WTC11 (cell line): Measurements from ENCODE around the gene PINK1. TPM values are rescaled to one million over a fixed set of nuclear protein-coding genes. Genes with fewer than 3 reads are reported as not detected.

ENCODE experiments used
- ATAC-seq: fragments of 200-7000 bp; cut with Tn5 transposase; 2 replicates; pipeline ENCODE4 v1.10.0; 2021; ENCODE audit warnings: mild to moderate bottlenecking, moderate library complexity
- CTCF ChIA-PET: fragments of 300-600 bp; sonication (Branson Sonifier 250); formaldehyde crosslinking; loops from one replicate; lab custom pipeline; 2021; ENCODE audit warnings: antibody characterized with exemption; lab: Charles Lee
- POLR2A ChIA-PET: fragments of 350-600 bp; sonication (Branson Sonifier 250); formaldehyde crosslinking; loops from one replicate; lab custom pipeline; 2021; ENCODE audit warnings: antibody characterized with exemption; lab: Charles Lee
- DNase-seq: peaks from one replicate; pipeline ENCODE4 v3.0.0; 2021; ENCODE audit warnings: low spot score
- H3K27ac Mint-ChIP-seq: 2 replicates; pipeline ENCODE4 v1.8.0; 2021; ENCODE audit warnings: mixed read lengths
- H3K27me3 Mint-ChIP-seq: 2 replicates; pipeline ENCODE4 v1.8.0; 2021; ENCODE audit warnings: low read depth, mild to moderate bottlenecking, moderate library complexity, mixed read lengths
- H3K36me3 Mint-ChIP-seq: 2 replicates; pipeline ENCODE4 v1.8.0; 2021; ENCODE audit warnings: mixed read lengths
- H3K4me1 Mint-ChIP-seq: 2 replicates; pipeline ENCODE4 v1.8.0; 2022; ENCODE audit warnings: mixed read lengths
- H3K4me3 Mint-ChIP-seq: 2 replicates; pipeline ENCODE4 v1.8.0; 2021; ENCODE audit warnings: mild to moderate bottlenecking, moderate library complexity, mixed read lengths
- H3K9me3 Mint-ChIP-seq: 2 replicates; pipeline ENCODE4 v1.8.0; 2021; ENCODE audit warnings: mixed read lengths
- CREB1 ChIP-seq: sonication (generic); formaldehyde crosslinking; IDR thresholded peaks from 2 replicates; pipeline ENCODE4 v1.8.0; 2023; ENCODE audit warnings: mild to moderate bottlenecking, missing genetic modification reagents
- ETV6 ChIP-seq: sonication (generic); formaldehyde crosslinking; IDR thresholded peaks from 2 replicates; pipeline ENCODE4 v1.8.1; 2022; ENCODE audit warnings: mild to moderate bottlenecking, missing genetic modification reagents
- FOXK1 ChIP-seq: sonication (generic); formaldehyde crosslinking; IDR thresholded peaks from 2 replicates; pipeline ENCODE4 v1.8.0; 2022; ENCODE audit warnings: mild to moderate bottlenecking, moderate library complexity, missing genetic modification reagents
- GTF2I ChIP-seq: fragments of 250-450 bp; sonication (Bioruptor Pico); conservative IDR thresholded peaks from 2 replicates; pipeline ENCODE4 v1.4.0; 2021; ENCODE audit warnings: mild to moderate bottlenecking
- IRF2 ChIP-seq: sonication (generic); formaldehyde crosslinking; IDR thresholded peaks from 2 replicates; pipeline ENCODE4 v1.8.0; 2022; ENCODE audit warnings: low read depth, missing genetic modification reagents, borderline replicate concordance
- JAZF1 ChIP-seq: fragments of 250-450 bp; sonication (Bioruptor Pico); IDR thresholded peaks from 2 replicates; pipeline ENCODE4 v1.9.0; 2021; ENCODE audit warnings: moderate library complexity, mild to moderate bottlenecking, inconsistent platforms
- NFE2L1 ChIP-seq: sonication (generic); formaldehyde crosslinking; IDR thresholded peaks from 2 replicates; pipeline ENCODE4 v1.8.1; 2023; ENCODE audit warnings: missing genetic modification reagents
- NR3C1 ChIP-seq: sonication (generic); formaldehyde crosslinking; conservative IDR thresholded peaks from 2 replicates; pipeline ENCODE4 v1.8.1; 2023; ENCODE audit warnings: low read depth, mild to moderate bottlenecking, missing genetic modification reagents
- SOX15 ChIP-seq: fragments of 250-450 bp; sonication (Bioruptor Pico); IDR thresholded peaks from 2 replicates; pipeline ENCODE4 v1.9.0; 2021; ENCODE audit warnings: mild to moderate bottlenecking
- TEAD4 ChIP-seq: sonication (generic); formaldehyde crosslinking; IDR thresholded peaks from 2 replicates; pipeline ENCODE4 v1.8.0; 2022; ENCODE audit warnings: mild to moderate bottlenecking, missing genetic modification reagents
- ZBTB21 ChIP-seq: sonication (generic); formaldehyde crosslinking; IDR thresholded peaks from 2 replicates; pipeline ENCODE4 v1.8.1; 2023; ENCODE audit warnings: mild to moderate bottlenecking, missing genetic modification reagents, borderline replicate concordance
- ZNF232 ChIP-seq: sonication (generic); formaldehyde crosslinking; IDR thresholded peaks from 2 replicates; pipeline ENCODE4 v1.8.0; 2022; ENCODE audit warnings: mild to moderate bottlenecking, missing genetic modification reagents
- ZNF317 ChIP-seq: sonication (generic); formaldehyde crosslinking; IDR thresholded peaks from 2 replicates; pipeline ENCODE4 v1.8.1; 2023; ENCODE audit warnings: low read depth, mild to moderate bottlenecking, moderate library complexity, missing genetic modification reagents, borderline replicate concordance
- ZNF423 ChIP-seq: fragments of 250-450 bp; sonication (Bioruptor Pico); IDR thresholded peaks from 2 replicates; pipeline ENCODE4 v2.1.2; 2022; ENCODE audit warnings: mild to moderate bottlenecking, moderate library complexity
- ZNF671 ChIP-seq: fragments of 250-450 bp; sonication (Bioruptor Pico); IDR thresholded peaks from 2 replicates; pipeline ENCODE4 v1.8.0; 2021; ENCODE audit warnings: mild to moderate bottlenecking
- total RNA-seq: library from RNA; stranded (reverse); gene quantifications from 3 replicates; pipeline ENCODE4 v1.2.3, GENCODE V29; 2021
- TF ChIP-seq, protein P1 (sequence below): fragments of 250-450 bp; sonication (Bioruptor Pico); IDR thresholded peaks from 2 replicates; pipeline ENCODE4 v1.9.0; 2021; ENCODE audit warnings: moderate library complexity, mild to moderate bottlenecking, inconsistent platforms, borderline replicate concordance
- TF ChIP-seq, protein P2 (sequence below): sonication (generic); formaldehyde crosslinking; IDR thresholded peaks from 2 replicates; pipeline ENCODE4 v1.8.1; 2023; ENCODE audit warnings: mild to moderate bottlenecking, missing genetic modification reagents
- TF ChIP-seq, protein P3 (sequence below): fragments of 200-600 bp; IDR thresholded peaks from 2 replicates; pipeline ENCODE4 v1.8.0; 2022; ENCODE audit warnings: antibody characterized with exemption
- TF ChIP-seq, protein P4 (sequence below): sonication (generic); formaldehyde crosslinking; IDR thresholded peaks from 2 replicates; pipeline ENCODE4 v1.8.0; 2023; ENCODE audit warnings: missing genetic modification reagents
- TF ChIP-seq, protein P5 (sequence below): sonication (generic); formaldehyde crosslinking; IDR thresholded peaks from 2 replicates; pipeline ENCODE4 v1.8.1; 2022; ENCODE audit warnings: low read depth, mild to moderate bottlenecking, moderate library complexity, missing genetic modification reagents, borderline replicate concordance
- TF ChIP-seq, protein P6 (sequence below): sonication (generic); formaldehyde crosslinking; IDR thresholded peaks from 2 replicates; pipeline ENCODE4 v1.8.1; 2022; ENCODE audit warnings: low read depth, missing genetic modification reagents, borderline replicate concordance
- TF ChIP-seq, protein P7 (sequence below): fragments of 250-450 bp; sonication (Bioruptor Pico); IDR thresholded peaks from 2 replicates; pipeline ENCODE4 v1.9.0; 2021; ENCODE audit warnings: mild to moderate bottlenecking, borderline replicate concordance
- TF ChIP-seq, protein P8 (sequence below): sonication (generic); formaldehyde crosslinking; IDR thresholded peaks from 2 replicates; pipeline ENCODE4 v1.8.1; 2022; ENCODE audit warnings: missing genetic modification reagents, borderline replicate concordance

The PINK1 gene
- total RNA-seq, 1 experiment from 2014 or later, result 47.7 TPM

DNA sequence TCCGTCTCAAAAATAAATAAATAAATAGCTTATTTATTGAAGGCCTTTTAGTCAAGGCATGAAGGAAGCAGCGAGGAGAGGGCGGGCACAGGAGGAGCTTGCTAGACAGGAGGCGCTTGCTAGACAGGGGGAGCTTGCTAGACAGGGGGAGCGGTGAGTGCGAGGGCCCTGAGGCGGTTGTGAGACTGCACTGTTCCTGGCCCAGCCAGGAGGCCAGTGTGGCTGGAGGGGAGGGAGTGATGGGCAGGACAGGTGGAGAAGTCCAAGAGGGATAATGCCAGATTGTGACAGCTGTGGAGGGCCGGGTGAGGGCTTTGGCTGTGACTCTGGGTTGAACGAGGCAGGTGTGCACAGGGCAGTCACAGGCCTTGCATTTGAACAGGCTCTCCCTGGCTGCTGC, 66.3 kb downstream of the PINK1 start (continued):
- TF ChIP-seq, protein P1, sequence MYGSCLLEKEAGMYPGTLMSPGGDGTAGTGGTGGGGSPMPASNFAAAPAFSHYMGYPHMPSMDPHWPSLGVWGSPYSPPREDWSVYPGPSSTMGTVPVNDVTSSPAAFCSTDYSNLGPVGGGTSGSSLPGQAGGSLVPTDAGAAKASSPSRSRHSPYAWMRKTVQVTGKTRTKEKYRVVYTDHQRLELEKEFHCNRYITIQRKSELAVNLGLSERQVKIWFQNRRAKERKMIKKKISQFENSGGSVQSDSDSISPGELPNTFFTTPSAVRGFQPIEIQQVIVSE (CRISPR knock-in tag), result no peak
- TF ChIP-seq, protein P2, sequence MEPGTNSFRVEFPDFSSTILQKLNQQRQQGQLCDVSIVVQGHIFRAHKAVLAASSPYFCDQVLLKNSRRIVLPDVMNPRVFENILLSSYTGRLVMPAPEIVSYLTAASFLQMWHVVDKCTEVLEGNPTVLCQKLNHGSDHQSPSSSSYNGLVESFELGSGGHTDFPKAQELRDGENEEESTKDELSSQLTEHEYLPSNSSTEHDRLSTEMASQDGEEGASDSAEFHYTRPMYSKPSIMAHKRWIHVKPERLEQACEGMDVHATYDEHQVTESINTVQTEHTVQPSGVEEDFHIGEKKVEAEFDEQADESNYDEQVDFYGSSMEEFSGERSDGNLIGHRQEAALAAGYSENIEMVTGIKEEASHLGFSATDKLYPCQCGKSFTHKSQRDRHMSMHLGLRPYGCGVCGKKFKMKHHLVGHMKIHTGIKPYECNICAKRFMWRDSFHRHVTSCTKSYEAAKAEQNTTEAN (CRISPR knock-in tag), result no peak
- TF ChIP-seq, protein P3, sequence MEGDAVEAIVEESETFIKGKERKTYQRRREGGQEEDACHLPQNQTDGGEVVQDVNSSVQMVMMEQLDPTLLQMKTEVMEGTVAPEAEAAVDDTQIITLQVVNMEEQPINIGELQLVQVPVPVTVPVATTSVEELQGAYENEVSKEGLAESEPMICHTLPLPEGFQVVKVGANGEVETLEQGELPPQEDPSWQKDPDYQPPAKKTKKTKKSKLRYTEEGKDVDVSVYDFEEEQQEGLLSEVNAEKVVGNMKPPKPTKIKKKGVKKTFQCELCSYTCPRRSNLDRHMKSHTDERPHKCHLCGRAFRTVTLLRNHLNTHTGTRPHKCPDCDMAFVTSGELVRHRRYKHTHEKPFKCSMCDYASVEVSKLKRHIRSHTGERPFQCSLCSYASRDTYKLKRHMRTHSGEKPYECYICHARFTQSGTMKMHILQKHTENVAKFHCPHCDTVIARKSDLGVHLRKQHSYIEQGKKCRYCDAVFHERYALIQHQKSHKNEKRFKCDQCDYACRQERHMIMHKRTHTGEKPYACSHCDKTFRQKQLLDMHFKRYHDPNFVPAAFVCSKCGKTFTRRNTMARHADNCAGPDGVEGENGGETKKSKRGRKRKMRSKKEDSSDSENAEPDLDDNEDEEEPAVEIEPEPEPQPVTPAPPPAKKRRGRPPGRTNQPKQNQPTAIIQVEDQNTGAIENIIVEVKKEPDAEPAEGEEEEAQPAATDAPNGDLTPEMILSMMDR, result no peak
- TF ChIP-seq ZBTB21 (CRISPR knock-in tag) (no peak), GTF2I (CRISPR knock-in tag) (no peak), SOX15 (CRISPR knock-in tag) (no peak), CREB1 (CRISPR knock-in tag) (no peak), TEAD4 (CRISPR knock-in tag) (no peak), FOXK1 (no peak), ZNF423 (CRISPR knock-in tag) (no peak), NFE2L1 (CRISPR knock-in tag) (no peak)
- TF ChIP-seq, all 79 proteins: peak for 0

DNA sequence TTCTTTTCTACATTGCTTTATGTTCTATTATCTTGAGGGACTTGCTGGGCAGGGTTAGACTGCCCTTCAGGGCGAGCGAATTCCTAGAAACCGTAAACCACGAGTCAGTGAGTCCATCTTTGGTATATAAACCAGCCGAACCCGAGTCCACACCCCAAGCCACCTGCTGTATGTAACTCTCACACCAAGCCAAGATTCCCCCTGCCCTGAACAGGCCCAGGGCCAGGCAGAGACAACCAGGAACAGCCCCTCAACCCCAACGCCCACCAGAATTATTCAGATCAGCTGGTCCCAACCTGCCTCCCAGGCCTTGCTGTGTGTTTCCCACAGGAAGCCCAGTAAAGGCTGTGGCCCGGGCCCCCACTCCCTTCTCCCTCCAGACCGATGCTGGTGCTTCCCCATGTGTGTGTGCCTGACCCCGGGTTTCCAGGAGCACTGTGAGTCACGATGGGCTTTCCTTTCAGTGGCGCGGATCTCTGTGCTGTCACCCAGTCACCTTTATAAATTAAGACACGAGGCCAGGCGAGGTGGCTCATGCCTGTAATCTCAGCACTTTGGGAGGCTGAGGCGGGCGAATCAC, 67.5 kb downstream of the PINK1 start:
- POLR2A ChIA-PET, result no interaction called here
- TF ChIP-seq FOXK1, result no peak
- no peak for TF ChIP-seq IRF2
- TF ChIP-seq, protein P4, sequence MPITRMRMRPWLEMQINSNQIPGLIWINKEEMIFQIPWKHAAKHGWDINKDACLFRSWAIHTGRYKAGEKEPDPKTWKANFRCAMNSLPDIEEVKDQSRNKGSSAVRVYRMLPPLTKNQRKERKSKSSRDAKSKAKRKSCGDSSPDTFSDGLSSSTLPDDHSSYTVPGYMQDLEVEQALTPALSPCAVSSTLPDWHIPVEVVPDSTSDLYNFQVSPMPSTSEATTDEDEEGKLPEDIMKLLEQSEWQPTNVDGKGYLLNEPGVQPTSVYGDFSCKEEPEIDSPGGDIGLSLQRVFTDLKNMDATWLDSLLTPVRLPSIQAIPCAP (CRISPR knock-in tag), result no peak
- no peak for TF ChIP-seq ZNF317
- TF ChIP-seq, protein P5, sequence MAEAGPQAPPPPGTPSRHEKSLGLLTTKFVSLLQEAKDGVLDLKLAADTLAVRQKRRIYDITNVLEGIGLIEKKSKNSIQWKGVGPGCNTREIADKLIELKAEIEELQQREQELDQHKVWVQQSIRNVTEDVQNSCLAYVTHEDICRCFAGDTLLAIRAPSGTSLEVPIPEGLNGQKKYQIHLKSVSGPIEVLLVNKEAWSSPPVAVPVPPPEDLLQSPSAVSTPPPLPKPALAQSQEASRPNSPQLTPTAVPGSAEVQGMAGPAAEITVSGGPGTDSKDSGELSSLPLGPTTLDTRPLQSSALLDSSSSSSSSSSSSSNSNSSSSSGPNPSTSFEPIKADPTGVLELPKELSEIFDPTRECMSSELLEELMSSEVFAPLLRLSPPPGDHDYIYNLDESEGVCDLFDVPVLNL (CRISPR knock-in tag), result no peak
- no peak for TF ChIP-seq NR3C1 (CRISPR knock-in tag)
- TF ChIP-seq JAZF1 (CRISPR knock-in tag), result no peak
- no peak for TF ChIP-seq NFE2L1 (CRISPR knock-in tag)
- TF ChIP-seq ZNF232 (CRISPR knock-in tag), result no peak
- TF ChIP-seq, protein P6, sequence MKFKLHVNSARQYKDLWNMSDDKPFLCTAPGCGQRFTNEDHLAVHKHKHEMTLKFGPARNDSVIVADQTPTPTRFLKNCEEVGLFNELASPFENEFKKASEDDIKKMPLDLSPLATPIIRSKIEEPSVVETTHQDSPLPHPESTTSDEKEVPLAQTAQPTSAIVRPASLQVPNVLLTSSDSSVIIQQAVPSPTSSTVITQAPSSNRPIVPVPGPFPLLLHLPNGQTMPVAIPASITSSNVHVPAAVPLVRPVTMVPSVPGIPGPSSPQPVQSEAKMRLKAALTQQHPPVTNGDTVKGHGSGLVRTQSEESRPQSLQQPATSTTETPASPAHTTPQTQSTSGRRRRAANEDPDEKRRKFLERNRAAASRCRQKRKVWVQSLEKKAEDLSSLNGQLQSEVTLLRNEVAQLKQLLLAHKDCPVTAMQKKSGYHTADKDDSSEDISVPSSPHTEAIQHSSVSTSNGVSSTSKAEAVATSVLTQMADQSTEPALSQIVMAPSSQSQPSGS (CRISPR knock-in tag), result no peak
- TF ChIP-seq ZNF671, result no peak
- TF ChIP-seq, protein P7, sequence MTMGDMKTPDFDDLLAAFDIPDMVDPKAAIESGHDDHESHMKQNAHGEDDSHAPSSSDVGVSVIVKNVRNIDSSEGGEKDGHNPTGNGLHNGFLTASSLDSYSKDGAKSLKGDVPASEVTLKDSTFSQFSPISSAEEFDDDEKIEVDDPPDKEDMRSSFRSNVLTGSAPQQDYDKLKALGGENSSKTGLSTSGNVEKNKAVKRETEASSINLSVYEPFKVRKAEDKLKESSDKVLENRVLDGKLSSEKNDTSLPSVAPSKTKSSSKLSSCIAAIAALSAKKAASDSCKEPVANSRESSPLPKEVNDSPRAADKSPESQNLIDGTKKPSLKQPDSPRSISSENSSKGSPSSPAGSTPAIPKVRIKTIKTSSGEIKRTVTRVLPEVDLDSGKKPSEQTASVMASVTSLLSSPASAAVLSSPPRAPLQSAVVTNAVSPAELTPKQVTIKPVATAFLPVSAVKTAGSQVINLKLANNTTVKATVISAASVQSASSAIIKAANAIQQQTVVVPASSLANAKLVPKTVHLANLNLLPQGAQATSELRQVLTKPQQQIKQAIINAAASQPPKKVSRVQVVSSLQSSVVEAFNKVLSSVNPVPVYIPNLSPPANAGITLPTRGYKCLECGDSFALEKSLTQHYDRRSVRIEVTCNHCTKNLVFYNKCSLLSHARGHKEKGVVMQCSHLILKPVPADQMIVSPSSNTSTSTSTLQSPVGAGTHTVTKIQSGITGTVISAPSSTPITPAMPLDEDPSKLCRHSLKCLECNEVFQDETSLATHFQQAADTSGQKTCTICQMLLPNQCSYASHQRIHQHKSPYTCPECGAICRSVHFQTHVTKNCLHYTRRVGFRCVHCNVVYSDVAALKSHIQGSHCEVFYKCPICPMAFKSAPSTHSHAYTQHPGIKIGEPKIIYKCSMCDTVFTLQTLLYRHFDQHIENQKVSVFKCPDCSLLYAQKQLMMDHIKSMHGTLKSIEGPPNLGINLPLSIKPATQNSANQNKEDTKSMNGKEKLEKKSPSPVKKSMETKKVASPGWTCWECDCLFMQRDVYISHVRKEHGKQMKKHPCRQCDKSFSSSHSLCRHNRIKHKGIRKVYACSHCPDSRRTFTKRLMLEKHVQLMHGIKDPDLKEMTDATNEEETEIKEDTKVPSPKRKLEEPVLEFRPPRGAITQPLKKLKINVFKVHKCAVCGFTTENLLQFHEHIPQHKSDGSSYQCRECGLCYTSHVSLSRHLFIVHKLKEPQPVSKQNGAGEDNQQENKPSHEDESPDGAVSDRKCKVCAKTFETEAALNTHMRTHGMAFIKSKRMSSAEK (CRISPR knock-in tag), result no peak
- no peak for TF ChIP-seq ETV6
- TF ChIP-seq, protein P8, sequence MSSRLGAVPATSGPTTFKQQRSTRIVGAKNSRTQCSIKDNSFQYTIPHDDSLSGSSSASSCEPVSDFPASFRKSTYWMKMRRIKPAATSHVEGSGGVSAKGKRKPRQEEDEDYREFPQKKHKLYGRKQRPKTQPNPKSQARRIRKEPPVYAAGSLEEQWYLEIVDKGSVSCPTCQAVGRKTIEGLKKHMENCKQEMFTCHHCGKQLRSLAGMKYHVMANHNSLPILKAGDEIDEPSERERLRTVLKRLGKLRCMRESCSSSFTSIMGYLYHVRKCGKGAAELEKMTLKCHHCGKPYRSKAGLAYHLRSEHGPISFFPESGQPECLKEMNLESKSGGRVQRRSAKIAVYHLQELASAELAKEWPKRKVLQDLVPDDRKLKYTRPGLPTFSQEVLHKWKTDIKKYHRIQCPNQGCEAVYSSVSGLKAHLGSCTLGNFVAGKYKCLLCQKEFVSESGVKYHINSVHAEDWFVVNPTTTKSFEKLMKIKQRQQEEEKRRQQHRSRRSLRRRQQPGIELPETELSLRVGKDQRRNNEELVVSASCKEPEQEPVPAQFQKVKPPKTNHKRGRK (CRISPR knock-in tag), result no peak
- no peak for TF ChIP-seq GTF2I (CRISPR knock-in tag)

More for the DNA sequence above, 67.5 kb downstream of the PINK1 start:
- Mint-ChIP-seq H3K36me3 (no peaks in the 10 kb centered on the region), H3K4me1 (peaks cover 11% of the 10 kb centered on the region), H3K27me3 (no peaks in the 10 kb centered on the region; the same call in 1 of the 2 replicates), H3K4me3 (no peak overlapping the region), H3K27ac (peak overlapping the region; percentile 70; the same call in 1 of the 2 replicates), H3K9me3 (no peaks in the 10 kb centered on the region)
- CTCF ChIA-PET, result interaction anchor here (2.5 kb wide), 1 partner anchor 27 kb away, joined by 11 read pairs; no protein-coding TSS in a partner anchor
- ATAC-seq, result no peak
- no peak for DNase-seq
